SK-N-SH (cell line): ENCODE measurements around the gene AKT3.

ENCODE experiments used
- CTCF ChIP-seq: fragments of 200-600 bp; sonication (generic); IDR thresholded peaks from 2 replicates; pipeline ENCODE4 v1.6.1; 2017; ENCODE audit warnings: antibody characterized with exemption, mild to moderate bottlenecking, moderate library complexity
- MXI1 ChIP-seq: IDR thresholded peaks from 2 replicates; pipeline ENCODE4 v1.6.1; 2012; ENCODE audit warnings: mild to moderate bottlenecking, low read depth, low read length, improper control_type of control experiment
- RAD21 ChIP-seq: IDR thresholded peaks from 2 replicates; pipeline ENCODE4 v1.6.1; 2012; ENCODE audit warnings: mild to moderate bottlenecking, low read length
- REST ChIP-seq: IDR thresholded peaks from 2 replicates; pipeline ENCODE4 v1.6.1; 2012; ENCODE audit warnings: mild to moderate bottlenecking, low read depth, low read length, moderate library complexity
- ZBTB33 ChIP-seq: IDR thresholded peaks from 2 replicates; pipeline ENCODE4 v1.4.0; 2012; ENCODE audit warnings: low read depth, borderline replicate concordance

- no peak for TF ChIP-seq RAD21
- no peak for TF ChIP-seq CTCF
- TF ChIP-seq REST = no peak
- no peak for TF ChIP-seq MXI1
- no peak for TF ChIP-seq ZBTB33
Measured at GRCh38 chr1:243725846-243726245, 124.2 kb downstream of the AKT3 start.
